HK-2 (cell line): ENCODE results near the gene CTAGE9.
"Not testable (repeated sequence)": the region's sequence is repeated elsewhere in the genome, so short reads cannot be mapped to it uniquely, and the experiment has no call there.

Experiments used
- DNase-seq: peaks from one replicate; pipeline ENCODE4 v3.0.0-alpha.2; 2018; ENCODE audit not compliant: unreplicated experiment

The CTAGE9 gene

GRCh38 chr6:131729550-131729949 lies 18.7 kb upstream of the CTAGE9 start:
- DNase-seq: no peak

GRCh38 chr6:131728296-131728939 lies 17.6 kb upstream of the CTAGE9 start:
- no peak for DNase-seq

GRCh38 chr6:131727868-131728267 lies 17.1 kb upstream of the CTAGE9 start:
- DNase-seq: no peak

- no peak for DNase-seq
Observed at GRCh38 chr6:131727467-131727866, 16.6 kb upstream of the CTAGE9 start.

- DNase-seq: no peak
Observed at GRCh38 chr6:131724114-131724513, 13.3 kb upstream of the CTAGE9 start.

- DNase-seq: no peak
Observed at GRCh38 chr6:131721161-131721560, 10.3 kb upstream of the CTAGE9 start.

GRCh38 chr6:131717836-131718542 lies 7.2 kb upstream of the CTAGE9 start:
- no peak for DNase-seq

GRCh38 chr6:131715567-131715966 lies 4.8 kb upstream of the CTAGE9 start:
- DNase-seq: not testable (repeated sequence)

GRCh38 chr6:131703905-131704304 lies 6.9 kb downstream of the CTAGE9 start:
- not testable (repeated sequence) for DNase-seq

- DNase-seq: not testable (repeated sequence)
Observed at GRCh38 chr6:131700851-131701250, 10.0 kb downstream of the CTAGE9 start.

GRCh38 chr6:131696956-131697355 lies 13.9 kb downstream of the CTAGE9 start:
- no peak for DNase-seq

- DNase-seq: peak; percentile 42
Observed at GRCh38 chr6:131694832-131695426, 15.9 kb downstream of the CTAGE9 start.

- DNase-seq: no peak
Observed at GRCh38 chr6:131693384-131693783, 17.4 kb downstream of the CTAGE9 start.

GRCh38 chr6:131692589-131692988 lies 18.2 kb downstream of the CTAGE9 start:
- no peak for DNase-seq

- DNase-seq: no peak
Observed at GRCh38 chr6:131692031-131692430, 18.8 kb downstream of the CTAGE9 start.

GRCh38 chr6:131688286-131688685 lies 22.5 kb downstream of the CTAGE9 start:
- DNase-seq: no peak

GRCh38 chr6:131687022-131687421 lies 23.8 kb downstream of the CTAGE9 start:
- DNase-seq: no peak

- DNase-seq: no peak
Observed at GRCh38 chr6:131685266-131685780, 25.5 kb downstream of the CTAGE9 start.

- DNase-seq: no peak
Observed at GRCh38 chr6:131683479-131683878, 27.3 kb downstream of the CTAGE9 start.

GRCh38 chr6:131682442-131682841 lies 28.4 kb downstream of the CTAGE9 start:
- no peak for DNase-seq

GRCh38 chr6:131681585-131681984 lies 29.2 kb downstream of the CTAGE9 start:
- DNase-seq: no peak

- no peak for DNase-seq
Observed at GRCh38 chr6:131680868-131681267, 29.9 kb downstream of the CTAGE9 start.

GRCh38 chr6:131678442-131678841 lies 32.4 kb downstream of the CTAGE9 start:
- DNase-seq: no peak
